Immature natural killer cell (primary cell): ENCODE measurements around the gene MLLT11. TPM values are rescaled to one million over a fixed set of nuclear protein-coding genes. Genes with fewer than 3 reads are reported as not detected.

Source experiments
- DNase-seq, 3 donors: peaks; one replicate each; pipeline ENCODE4 v3.0.0; 2022; ENCODE audit warnings: mixed read lengths in 1 of 3
- H3K27ac Mint-ChIP-seq, 6 donors: one replicate each; pipeline ENCODE4 v1.8.0; 2020; ENCODE audit warnings: mixed read lengths in 6 of 6, mild to moderate bottlenecking in 5 of 6, inconsistent platforms in 4 of 6, moderate library complexity in 3 of 6
- H3K27me3 Mint-ChIP-seq, 3 donors: one replicate each; pipeline ENCODE4 v1.8.0; 2020 to 2021; ENCODE audit warnings: low read depth in 3 of 3, mild to moderate bottlenecking in 3 of 3, mixed read lengths in 3 of 3, moderate library complexity in 3 of 3, inconsistent platforms in 1 of 3
- H3K36me3 Mint-ChIP-seq, 3 donors: one replicate each; pipeline ENCODE4 v1.8.0; 2020; ENCODE audit warnings: mixed read lengths in 3 of 3, inconsistent platforms in 2 of 3, mild to moderate bottlenecking in 2 of 3
- H3K4me1 Mint-ChIP-seq, 2 donors: one replicate each; pipeline ENCODE4 v1.8.0; 2020; ENCODE audit warnings: inconsistent platforms in 2 of 2, mild to moderate bottlenecking in 2 of 2, mixed read lengths in 2 of 2, moderate library complexity in 1 of 2
- H3K4me3 Mint-ChIP-seq, 5 donors: one replicate each; pipeline ENCODE4 v1.8.0; 2020; ENCODE audit warnings: mild to moderate bottlenecking in 5 of 5, mixed read lengths in 5 of 5, inconsistent platforms in 3 of 5, moderate library complexity in 3 of 5
- H3K9me3 Mint-ChIP-seq, 6 donors: one replicate each; pipeline ENCODE4 v1.8.0; 2020; ENCODE audit warnings: mild to moderate bottlenecking in 6 of 6, mixed read lengths in 6 of 6, inconsistent platforms in 4 of 6, moderate library complexity in 3 of 6
- polyA plus RNA-seq, 3 donors: library from polyadenylated mRNA; unstranded; fragments of 300-500 nt; fragmentation: Illumina TruSeq; gene quantifications; one replicate each; pipeline ENCODE4 v1.2.3, GENCODE V29; 2021

MLLT11 gene
- polyA plus RNA-seq, 3 donors from 2014 or later: 4.2 to 7.9 (median 6.0) TPM

DNA sequence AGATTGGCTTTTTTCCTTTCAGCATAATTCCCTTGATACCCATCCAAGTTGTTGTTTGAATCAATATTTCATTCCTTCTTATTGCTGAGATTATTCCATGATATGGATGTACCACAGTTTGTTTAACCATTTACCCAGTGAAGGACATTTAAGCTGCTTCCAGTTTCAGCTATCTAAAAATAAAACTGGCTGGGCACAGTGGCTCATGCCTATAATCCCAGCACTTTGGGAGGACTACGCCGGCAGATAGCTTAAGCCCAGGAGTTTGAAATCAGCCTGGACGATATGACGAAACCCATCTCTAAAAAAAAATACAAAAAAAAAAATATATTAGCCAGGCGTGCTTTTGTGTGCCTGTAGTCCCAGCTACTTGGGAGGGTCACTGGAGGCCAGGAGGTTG, 53.7 kb downstream of the MLLT11 start:
- no peaks in the 10 kb centered on the region for H3K27me3 Mint-ChIP-seq
- H3K27ac Mint-ChIP-seq: no peak overlapping the region
- no peaks in the 10 kb centered on the region for H3K4me1 Mint-ChIP-seq
- DNase-seq: no peak
- H3K4me3 Mint-ChIP-seq: no peak overlapping the region
- H3K9me3 Mint-ChIP-seq: no peaks in the 10 kb centered on the region
- H3K36me3 Mint-ChIP-seq: peaks cover 13 to 18% (median 16%) of the 10 kb centered on the region in 3 donors

Other genes with a start within 250 kb of the MLLT11 start
- 10 to 100 TPM; 14.5 to 28.7 (median 17.6) TPM for gene ARNT, start 183.8 kb upstream of the MLLT11 start, polyA plus RNA-seq
- gene CTXND2, start 173.3 kb upstream of the MLLT11 start, polyA plus RNA-seq: not detected
- gene SETDB1, start 134.0 kb upstream of the MLLT11 start, polyA plus RNA-seq: 10 to 100 TPM; 11.7 to 20.9 (median 15.3) TPM
- 100 to 1,000 TPM; 138 to 200 (median 168) TPM for gene CERS2, start 85.6 kb upstream of the MLLT11 start, polyA plus RNA-seq
- not detected for gene ANXA9, start 78.1 kb upstream of the MLLT11 start, polyA plus RNA-seq
- gene MINDY1, start 53.5 kb upstream of the MLLT11 start, polyA plus RNA-seq: 1 to 10 TPM; 2.1 to 5.1 (median 3.6) TPM
- gene PRUNE1, start 51.9 kb upstream of the MLLT11 start, polyA plus RNA-seq: 10 to 100 TPM; 35.6 to 53.3 (median 40.1) TPM
- under 1 TPM in 1 of 3 donors, not detected in 2; 0.18 TPM for gene BNIPL, start 23.8 kb upstream of the MLLT11 start, polyA plus RNA-seq
- gene C1orf56, start 12.6 kb upstream of the MLLT11 start, polyA plus RNA-seq: 1 to 10 TPM; 4.0 to 7.0 (median 4.3) TPM
- gene CDC42SE1, start 775 bp upstream of the MLLT11 start, polyA plus RNA-seq: 100 to 1,000 TPM; 129 to 177 (median 150) TPM
- 10 to 100 TPM in 1 of 3 donors, 1 to 10 TPM in 2; 5.1 to 14.2 (median 5.7) TPM for gene GABPB2, start 10.4 kb downstream of the MLLT11 start, polyA plus RNA-seq
- 1 to 10 TPM in 1 of 3 donors, under 1 TPM in 2; 0.23 to 1.5 (median 0.54) TPM for gene SEMA6C, start 86.2 kb downstream of the MLLT11 start, polyA plus RNA-seq
- gene TNFAIP8L2, start 96.3 kb downstream of the MLLT11 start, polyA plus RNA-seq: 10 to 100 TPM; 25.9 to 69.2 (median 32.0) TPM
- under 1 TPM in 1 of 3 donors, not detected in 2; 0.29 TPM for gene LYSMD1, start 105.5 kb downstream of the MLLT11 start, polyA plus RNA-seq
- gene SCNM1, start 105.7 kb downstream of the MLLT11 start, polyA plus RNA-seq: 100 to 1,000 TPM in 1 of 3 donors, 10 to 100 TPM in 2; 79.4 to 122 (median 96.4) TPM
- 1 to 10 TPM in 1 of 3 donors, not detected in 2; 1.3 TPM for gene TMOD4, start 115.6 kb downstream of the MLLT11 start, polyA plus RNA-seq
- gene VPS72, start 129.8 kb downstream of the MLLT11 start, polyA plus RNA-seq: 100 to 1,000 TPM in 1 of 3 donors, 10 to 100 TPM in 2; 68.7 to 102 (median 75.5) TPM
- 10 to 100 TPM; 13.6 to 20.1 (median 15.8) TPM for gene PIP5K1A, start 138.2 kb downstream of the MLLT11 start, polyA plus RNA-seq
- 100 to 1,000 TPM; 246 to 364 (median 282) TPM for gene PSMD4, start 194.3 kb downstream of the MLLT11 start, polyA plus RNA-seq
- 1 to 10 TPM in 2 of 3 donors, under 1 TPM in 1; 0.11 to 1.8 (median 1.5) TPM for gene ZNF687, start 221.9 kb downstream of the MLLT11 start, polyA plus RNA-seq